C1 segment of cervical spinal cord (tissue), 14 donors: ENCODE measurements around the gene MTUS2.

Experiments
- DNase-seq, 14 donors: peaks; one replicate each; lab custom pipeline; 2025; lab: John Stamatoyannopoulos, UW

The MTUS2 gene

GRCh38 chr13:29022968-29023367 is 202.8 kb downstream of the MTUS2 start:
- no peak for DNase-seq

- DNase-seq, result no peak
These were observed 204.6 kb downstream of the MTUS2 start for GRCh38 chr13:29024783-29025182.

GRCh38 chr13:29028868-29029267 is 208.7 kb downstream of the MTUS2 start:
- DNase-seq, result no peak

- no peak for DNase-seq
These were observed 218.6 kb downstream of the MTUS2 start for GRCh38 chr13:29038700-29039099.

- no peak for DNase-seq
These were observed 219.1 kb downstream of the MTUS2 start for GRCh38 chr13:29039212-29039611.

- no peak for DNase-seq
These were observed 226.4 kb downstream of the MTUS2 start for GRCh38 chr13:29046588-29046987.

- no peak for DNase-seq
These were observed 229.4 kb downstream of the MTUS2 start for GRCh38 chr13:29049524-29049923.

- DNase-seq, result no peak
These were observed 230.6 kb downstream of the MTUS2 start for GRCh38 chr13:29050719-29051118.

- DNase-seq, result no peak
These were observed 239.7 kb downstream of the MTUS2 start for GRCh38 chr13:29059800-29060199.

GRCh38 chr13:29065142-29065541 is 245.0 kb downstream of the MTUS2 start:
- no peak for DNase-seq

- DNase-seq, result peak in 1 of 14 donors; percentile 30
These were observed 247.3 kb downstream of the MTUS2 start for GRCh38 chr13:29067306-29067945.

- DNase-seq, result no peak
These were observed 253.6 kb downstream of the MTUS2 start for GRCh38 chr13:29073755-29074154.

GRCh38 chr13:29077051-29077813 is 257.1 kb downstream of the MTUS2 start:
- no peak for DNase-seq

- no peak for DNase-seq
These were observed 260.9 kb downstream of the MTUS2 start for GRCh38 chr13:29081036-29081435.

GRCh38 chr13:29081697-29082440 is 261.7 kb downstream of the MTUS2 start:
- DNase-seq, result no peak

- no peak for DNase-seq
These were observed 279.8 kb downstream of the MTUS2 start for GRCh38 chr13:29099781-29100406.

GRCh38 chr13:29100758-29101157 is 280.6 kb downstream of the MTUS2 start:
- DNase-seq, result no peak

GRCh38 chr13:29101409-29101808 is 281.3 kb downstream of the MTUS2 start:
- no peak for DNase-seq

- DNase-seq, result no peak
These were observed 281.8 kb downstream of the MTUS2 start for GRCh38 chr13:29101905-29102304.

- DNase-seq, result no peak
These were observed 283.1 kb downstream of the MTUS2 start for GRCh38 chr13:29103065-29103800.

- no peak for DNase-seq
These were observed 284.3 kb downstream of the MTUS2 start for GRCh38 chr13:29104461-29104860.
